Stimulated activated CD8-positive, alpha-beta memory T cell treated with anti-CD3 and anti-CD28 coated beads, Interleukin-7, amount 100 ng/mL, for 48 hours (primary cell): ENCODE results near the gene ARHGAP18.
"Not testable (repeated sequence)": the region's sequence is repeated elsewhere in the genome, so short reads cannot be mapped to it uniquely, and the experiment has no call there.

Experiments used
- DNase-seq, 2 donors: peaks; one replicate each; pipeline ENCODE4 v3.0.0-alpha.2; 2020; ENCODE audit warnings: low read depth in 1 of 2; ENCODE audit errors: extremely low read depth in 1 of 2

The ARHGAP18 gene

GRCh38 chr6:129597023-129597713, 112.8 kb downstream of the ARHGAP18 start:
- no peak for DNase-seq

GRCh38 chr6:129596522-129596921, 113.5 kb downstream of the ARHGAP18 start:
- no peak for DNase-seq

DNA sequence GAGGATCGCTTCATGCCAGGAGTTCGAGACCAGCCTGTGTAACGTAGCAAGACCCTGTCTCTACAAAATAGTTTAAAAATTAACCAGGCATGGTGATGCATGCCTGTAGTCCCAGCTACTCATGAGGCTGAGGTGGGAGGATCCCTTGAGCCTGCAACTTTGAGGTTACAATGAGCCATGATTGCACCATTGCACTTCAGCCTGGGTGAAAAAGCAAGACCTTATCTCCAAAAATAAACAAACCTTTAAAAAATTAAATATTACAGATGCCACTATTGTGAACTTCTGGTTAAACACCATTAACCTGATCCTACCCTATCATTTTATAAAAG, 116.8 kb downstream of the ARHGAP18 start:
- DNase-seq, result no peak

DNA sequence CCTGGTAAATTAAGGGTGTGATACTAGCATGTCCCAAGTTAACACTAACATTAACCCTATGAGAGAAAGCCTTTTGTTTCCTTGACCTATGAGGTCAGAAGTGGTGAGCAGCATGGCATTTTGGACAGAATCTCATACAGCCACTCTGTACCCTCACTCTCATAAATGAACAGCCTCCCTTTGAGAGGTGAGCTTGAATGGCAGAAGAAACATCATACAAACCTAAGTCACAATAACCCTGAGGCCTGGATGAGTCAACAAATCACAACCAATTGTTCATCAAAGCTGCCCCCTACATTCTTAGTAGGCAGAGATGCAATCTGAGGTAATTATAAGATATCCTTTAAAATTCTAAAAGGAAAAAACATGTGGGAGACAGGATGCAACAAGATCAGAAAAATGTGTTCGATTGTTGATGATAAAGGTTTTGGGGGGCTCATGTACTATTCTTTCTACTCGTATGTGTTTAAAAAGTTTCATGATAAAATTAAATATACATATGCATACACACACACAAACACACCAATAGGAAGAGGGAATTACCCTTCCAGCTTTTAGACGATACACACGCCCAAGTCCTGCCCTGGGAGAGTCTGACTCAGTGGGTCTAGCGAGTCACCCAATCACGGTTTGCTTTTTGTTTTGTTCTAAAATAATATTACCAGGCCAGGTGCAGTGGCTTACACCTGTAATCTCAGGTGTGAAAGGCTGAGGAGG, 117.3 kb downstream of the ARHGAP18 start:
- peak in 1 of 2 donors; percentile 15 for DNase-seq

- DNase-seq, result no peak
Observed at GRCh38 chr6:129590408-129591022, 119.5 kb downstream of the ARHGAP18 start.

DNA sequence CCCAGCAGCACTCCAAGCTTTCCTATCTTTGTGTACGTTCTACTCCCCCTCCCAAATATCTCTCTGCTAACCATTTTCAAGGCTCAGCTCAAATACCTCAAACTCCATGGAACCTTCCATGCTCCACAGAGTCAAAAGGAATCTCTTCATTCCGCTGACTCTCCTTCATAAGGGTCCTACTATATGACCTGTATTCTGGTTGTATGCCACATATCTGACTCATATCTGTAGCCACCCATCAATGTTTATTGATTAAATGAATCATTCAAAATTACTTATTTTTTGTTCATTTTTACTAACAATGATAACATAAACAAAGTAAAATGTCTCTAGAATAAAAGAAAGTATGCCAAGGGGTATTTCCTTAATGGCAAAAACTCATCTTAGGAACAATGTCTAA, 123.2 kb downstream of the ARHGAP18 start:
- DNase-seq, result no peak

DNA sequence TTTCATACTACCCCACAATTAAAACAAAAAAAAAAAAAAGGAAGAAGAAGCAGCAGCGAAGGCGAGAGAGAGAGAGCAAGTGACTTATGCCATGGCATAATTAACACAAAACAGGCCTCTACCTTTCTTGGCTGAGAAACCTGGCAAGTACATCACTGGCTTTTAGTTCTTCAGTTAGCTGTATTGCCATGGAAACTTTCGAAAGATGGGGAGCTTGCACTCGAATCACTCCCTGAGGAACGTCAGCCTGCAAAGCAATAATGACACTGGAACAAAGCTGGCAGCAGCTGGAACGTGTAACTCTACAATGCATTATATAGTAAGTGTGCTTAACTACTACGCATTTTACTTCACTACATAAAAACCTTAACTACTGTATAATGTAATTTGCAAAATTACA, 126.1 kb downstream of the ARHGAP18 start:
- DNase-seq, result no peak

GRCh38 chr6:129578315-129578714, 131.7 kb downstream of the ARHGAP18 start:
- no peak for DNase-seq

GRCh38 chr6:129577691-129578090, 132.3 kb downstream of the ARHGAP18 start:
- no peak for DNase-seq

DNA sequence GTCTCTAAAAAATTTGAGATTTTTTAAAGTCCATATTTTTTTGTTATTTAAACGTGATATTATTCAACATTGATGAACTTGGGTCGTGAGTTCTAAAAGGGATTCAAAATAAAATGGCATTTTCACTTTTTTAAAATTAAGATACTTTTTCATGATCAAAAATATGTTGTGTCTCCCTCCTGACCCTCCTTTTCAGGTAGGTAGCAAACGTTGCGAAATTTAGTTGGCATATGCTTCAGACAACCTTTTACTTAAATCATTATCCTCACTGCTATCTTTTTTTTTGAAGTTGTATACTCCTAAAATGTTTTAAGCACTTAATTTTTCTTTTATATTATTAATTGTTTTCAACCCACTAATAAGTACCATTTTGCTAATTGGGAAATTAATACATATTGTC, 133.5 kb downstream of the ARHGAP18 start:
- DNase-seq, result no peak

- DNase-seq, result no peak
Observed at GRCh38 chr6:129575378-129576118, 134.4 kb downstream of the ARHGAP18 start.

GRCh38 chr6:129574605-129575004, 135.4 kb downstream of the ARHGAP18 start:
- not testable (repeated sequence) for DNase-seq

- DNase-seq, result not testable (repeated sequence)
Observed at GRCh38 chr6:129570929-129571328, 139.0 kb downstream of the ARHGAP18 start.

DNA sequence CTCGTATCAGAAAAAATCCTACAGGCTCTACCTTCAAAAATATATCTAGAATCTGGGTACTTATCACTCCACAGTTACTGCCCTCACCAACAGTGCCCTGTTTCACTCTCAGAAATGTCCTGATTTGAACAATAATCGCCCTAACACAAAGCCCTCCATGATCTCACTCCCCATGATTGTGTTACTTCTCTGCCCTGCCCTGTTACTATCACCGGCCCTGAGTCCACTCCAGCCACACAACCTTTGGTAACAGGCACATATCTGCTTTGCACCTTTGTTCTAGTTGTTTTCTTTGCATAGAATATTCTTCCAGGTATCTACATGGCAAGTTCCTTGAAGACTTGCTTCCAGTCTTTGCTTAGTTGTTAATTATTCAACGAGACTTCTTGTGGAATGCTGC, 142.0 kb downstream of the ARHGAP18 start:
- DNase-seq, result no peak

GRCh38 chr6:129567374-129567773, 142.6 kb downstream of the ARHGAP18 start:
- DNase-seq, result peak in 1 of 2 donors; percentile 4

GRCh38 chr6:129565811-129566210, 144.2 kb downstream of the ARHGAP18 start:
- DNase-seq, result no peak

- no peak for DNase-seq
Observed at GRCh38 chr6:129565366-129565765, 144.6 kb downstream of the ARHGAP18 start.

DNA sequence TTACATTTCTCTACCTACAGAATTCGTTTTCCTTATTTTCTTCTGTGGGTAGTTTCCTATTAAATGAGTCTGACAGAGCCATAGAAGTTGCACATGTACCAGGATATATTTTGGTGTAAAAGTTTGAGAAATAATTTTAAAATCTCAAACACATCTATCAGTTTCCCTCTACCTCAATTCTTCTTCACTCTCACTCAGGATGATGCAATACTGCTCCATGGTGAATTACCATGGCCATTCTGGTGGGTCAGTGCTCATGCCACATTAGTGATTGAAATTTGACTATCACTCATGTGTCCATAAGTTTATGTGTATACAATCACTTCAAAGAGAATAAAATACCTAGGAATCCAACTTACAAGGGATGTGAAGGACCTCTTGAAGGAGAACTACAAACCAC, 151.7 kb downstream of the ARHGAP18 start:
- DNase-seq, result no peak

- no peak for DNase-seq
Observed at GRCh38 chr6:129555206-129555832, 154.7 kb downstream of the ARHGAP18 start.

DNA sequence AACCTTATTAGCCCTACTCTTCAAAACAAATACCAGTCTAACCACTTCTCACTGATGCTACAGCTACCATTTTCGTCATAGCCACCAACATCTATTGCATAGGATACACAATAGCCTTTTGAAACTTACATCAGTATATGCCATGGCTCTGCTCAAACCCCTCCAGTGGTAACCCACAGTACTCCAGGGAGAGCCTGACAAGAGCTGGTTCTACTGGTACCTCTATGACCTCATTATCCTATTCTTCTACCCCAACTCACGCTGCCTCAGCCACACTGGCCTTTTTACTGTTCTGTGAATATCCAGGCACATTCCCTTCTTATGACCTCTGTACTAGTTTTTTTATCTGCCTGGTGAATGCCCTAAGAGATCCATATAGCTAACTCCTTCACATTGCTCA, 157.6 kb downstream of the ARHGAP18 start:
- no peak for DNase-seq

GRCh38 chr6:129551486-129551885, 158.5 kb downstream of the ARHGAP18 start:
- no peak for DNase-seq
